Spleen (tissue), 7 donors: ENCODE results near the gene PRDX5.
A peak's percentile ranks its signal among the peaks of the same experiment; 100 is the strongest.

ENCODE experiments used
- CTCF ChIP-seq, 11 experiments: fragments of 200-600 bp in 7 of 11; fragments of 450-650 bp in 4 of 11; sonication (generic) in 4 of 11; IDR thresholded peaks in 8 of 11; conservative IDR thresholded peaks in 3 of 11; 1 replicate in 7 of 11; 2 replicates in 4 of 11; pipeline versions ENCODE4 v1.4.0 to v1.8.0; 2016 to 2021; ENCODE audit warnings: antibody characterized with exemption in 11 of 11, inconsistent platforms in 4 of 11, mild to moderate bottlenecking in 1 of 11
- POLR2A ChIP-seq, 3 donors: fragments of 450-650 bp; IDR thresholded peaks; one replicate each; pipeline ENCODE4 v1.5.1; 2017; ENCODE audit warnings: antibody characterized with exemption in 3 of 3, mild to moderate bottlenecking in 1 of 3
- POLR2AphosphoS5 ChIP-seq, 3 donors: sonication (generic); formaldehyde crosslinking; IDR thresholded peaks; one replicate each; pipeline ENCODE4 v1.5.1; 2017; ENCODE audit warnings: antibody characterized with exemption in 3 of 3
- donor health status: DM: no; HTN: no; CAD: no; lungs with moderate emphysema.
- donor health status: DM: no; HTN: no; CAD: no.
- donor health status: DM: no; HTN: no; CAD: no.

GRCh38 chr11:64369440-64370421, 51.8 kb downstream of the PRDX5 start:
- no peak for TF ChIP-seq CTCF (IDR thresholded peaks at IDR 0.05 in 8 of 11, conservative IDR thresholded peaks at IDR 0.05 in 3 of 11)
- TF ChIP-seq POLR2AphosphoS5 (IDR thresholded peaks at IDR 0.05) = peak in 1 of 3 donors; percentile 53
- no peak for TF ChIP-seq POLR2A (IDR thresholded peaks at IDR 0.05)
